ENCODE data around the gene CLDN3.

CLDN3 gene

DNA sequence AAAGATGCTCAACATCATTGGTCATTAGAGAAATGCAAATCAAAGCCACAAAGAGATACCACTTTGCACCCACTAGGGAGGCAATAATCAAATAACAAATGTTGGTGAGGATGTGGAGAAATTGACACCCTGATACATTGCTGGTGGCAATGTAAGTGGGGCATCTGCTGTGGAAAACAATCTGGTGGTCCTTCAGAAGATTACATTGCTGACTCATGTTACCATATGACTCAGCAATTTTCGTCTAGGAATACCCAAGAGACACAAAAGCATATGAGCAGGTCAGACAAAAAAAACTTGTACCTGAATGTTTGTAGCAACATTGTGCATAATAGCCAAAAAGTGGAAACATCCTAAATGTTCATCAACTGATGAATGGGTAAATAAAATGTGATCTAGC lies 4.9 kb upstream of the CLDN3 start:
- in situ Hi-C loops (cut with HindIII; ENCODE audit: low pct_ligation_motif_present, low pct_unique_long_range_greater_than_20kb, low sequenced_read_pairs): no loop called here
- DNase-seq: no peak

DNA sequence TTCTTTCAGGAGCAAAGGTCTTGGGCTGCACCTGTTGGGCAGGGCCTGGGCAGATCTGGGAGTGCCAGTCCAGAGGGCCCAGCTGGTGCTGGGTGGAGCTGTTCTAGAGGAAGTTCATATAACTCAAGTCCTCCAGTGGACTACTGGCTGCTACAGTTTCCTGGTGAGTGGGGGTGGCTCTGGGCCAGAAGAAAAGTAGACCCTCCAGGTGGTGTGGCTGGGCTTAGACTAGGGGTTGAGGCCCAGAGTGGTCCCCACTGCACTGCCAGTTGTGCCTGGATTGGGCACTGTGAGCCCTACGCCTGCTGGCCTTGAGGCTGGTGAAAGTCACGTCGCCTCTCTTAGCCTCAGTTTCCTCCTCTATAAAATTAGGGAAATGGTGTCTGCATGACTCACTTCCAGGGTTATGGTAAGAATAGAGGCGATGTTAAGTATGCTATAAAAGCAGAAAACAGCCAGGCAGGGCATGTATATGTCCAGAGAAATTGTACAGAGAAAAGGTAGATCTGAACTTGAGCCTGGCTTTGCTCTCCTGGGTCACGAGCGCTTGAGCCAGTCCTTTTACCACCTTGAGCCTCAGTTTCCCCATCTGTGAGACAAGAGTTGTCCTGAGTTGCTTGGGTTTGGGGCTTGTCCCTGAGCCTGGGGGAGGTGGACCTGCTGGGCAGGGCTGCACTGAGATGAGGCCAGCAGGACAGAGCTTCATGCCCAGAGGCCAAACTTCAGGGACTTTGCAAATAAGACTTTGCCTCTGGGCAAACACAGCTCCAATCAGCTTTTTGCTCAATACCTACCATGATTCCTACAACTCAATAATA lies 3.8 kb upstream of the CLDN3 start:
- no peak for DNase-seq
- in situ Hi-C loops (cut with HindIII; ENCODE audit: low pct_ligation_motif_present, low pct_unique_long_range_greater_than_20kb, low sequenced_read_pairs): no loop called here

DNA sequence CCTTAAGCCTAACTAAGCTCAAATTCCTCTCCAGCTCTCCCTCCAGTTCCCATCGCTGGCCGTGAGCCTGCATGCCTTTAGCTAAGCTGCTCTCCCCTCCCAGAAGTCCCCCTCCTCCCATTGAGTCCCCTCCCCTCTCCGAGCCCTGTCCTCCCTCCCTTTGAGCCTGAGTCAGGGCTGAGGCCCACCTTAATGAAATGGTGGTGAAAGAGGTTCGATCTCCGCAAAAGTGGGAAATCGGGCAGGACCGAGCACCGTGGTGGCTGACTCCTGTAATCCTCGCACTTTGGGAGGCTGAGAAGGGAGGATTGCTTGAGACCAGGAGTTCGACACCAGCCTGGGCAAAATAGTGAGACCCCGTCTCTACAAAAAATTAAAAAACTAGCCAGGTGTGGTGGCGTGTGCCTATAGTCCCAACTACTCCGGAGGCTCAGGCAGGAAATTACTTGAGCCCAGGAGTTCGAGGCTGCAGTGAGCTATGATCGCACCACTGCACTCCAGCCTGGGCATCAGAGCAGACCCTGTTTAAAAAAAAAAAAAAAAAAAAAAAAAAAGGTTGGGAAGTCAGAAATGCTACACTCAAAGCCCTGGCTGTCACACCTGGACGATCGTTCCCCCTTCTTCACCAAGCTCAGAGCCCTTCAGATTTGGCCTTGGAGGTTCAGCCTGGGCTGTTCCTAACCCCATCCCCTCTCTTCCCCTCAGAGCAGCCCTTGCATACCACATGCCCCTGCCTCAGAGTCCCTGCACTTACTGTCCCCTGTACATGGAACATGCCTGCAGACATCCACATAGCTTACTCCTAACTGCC lies 995 bp upstream of the CLDN3 start:
- in situ Hi-C loops (cut with HindIII; ENCODE audit: low pct_ligation_motif_present, low pct_unique_long_range_greater_than_20kb, low sequenced_read_pairs): no loop called here

DNA sequence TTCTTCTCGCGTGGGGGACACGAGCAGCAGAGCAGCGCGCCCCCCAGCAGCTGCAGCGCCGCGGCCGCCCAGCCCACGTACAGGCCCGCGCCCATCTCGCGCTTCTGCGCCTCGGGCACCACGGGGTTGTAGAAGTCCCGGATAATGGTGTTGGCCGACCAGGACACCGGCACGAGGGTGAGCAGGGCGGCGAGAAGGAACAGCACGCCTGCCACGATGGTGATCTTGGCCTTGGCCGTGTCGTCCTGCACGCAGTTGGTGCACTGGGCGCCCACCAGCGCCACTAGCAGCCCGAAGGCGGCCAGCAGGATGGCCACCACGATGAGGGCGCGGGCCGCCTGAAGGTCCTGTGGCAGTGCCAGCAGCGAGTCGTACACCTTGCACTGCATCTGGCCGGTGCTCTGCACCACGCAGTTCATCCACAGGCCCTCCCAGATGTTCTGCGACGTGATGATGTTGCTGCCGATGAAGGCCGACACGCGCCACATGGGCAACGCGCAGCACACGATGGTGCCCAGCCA lies 529 bp downstream of the CLDN3 start:
- no peak for DNase-seq

More for the DNA sequence above, 995 bp upstream of the CLDN3 start:
- no peak for DNase-seq

DNA sequence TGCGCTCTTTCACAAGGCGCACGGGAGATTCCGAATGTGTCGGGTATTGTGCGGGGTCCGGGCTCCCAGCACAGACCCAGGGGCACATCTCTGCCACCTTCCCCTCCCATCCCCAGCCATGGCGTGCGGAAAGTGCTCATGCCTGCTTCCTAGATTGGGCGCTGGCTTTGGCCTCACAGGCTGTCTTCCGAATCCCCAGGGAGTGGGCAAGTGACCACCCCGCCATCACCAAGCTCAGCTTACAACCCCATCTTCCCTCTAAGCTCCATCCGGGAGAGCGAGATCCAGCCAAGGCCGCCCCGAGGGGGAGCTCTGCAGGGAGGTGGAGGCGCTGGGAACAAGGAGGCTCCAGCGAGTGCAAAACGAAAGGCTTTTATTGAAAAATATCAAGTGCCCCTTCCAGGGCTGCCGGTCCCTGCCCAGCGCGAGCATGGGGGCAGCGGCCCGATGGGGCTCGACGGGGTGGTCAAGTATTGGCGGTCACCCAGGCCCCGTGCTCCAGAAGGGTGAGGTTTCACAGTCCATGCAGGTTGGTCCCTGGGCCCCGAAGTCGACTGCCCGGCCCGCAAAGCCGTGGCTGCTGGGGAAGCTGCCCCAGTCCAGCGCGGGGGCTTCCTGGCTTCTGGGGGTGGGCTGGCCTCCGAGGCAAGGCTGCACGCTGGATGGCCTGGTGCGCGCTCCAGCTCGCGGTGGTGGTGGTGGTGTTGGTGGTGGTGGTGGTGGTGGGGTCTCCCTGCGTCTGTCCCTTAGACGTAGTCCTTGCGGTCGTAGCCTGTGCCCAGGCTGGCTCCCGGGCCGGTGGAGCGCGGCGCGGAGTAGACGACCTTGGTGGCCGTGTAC lies 1.2 kb downstream of the CLDN3 start:
- DNase-seq: no peak
- in situ Hi-C loops (cut with HindIII; ENCODE audit: low pct_ligation_motif_present, low pct_unique_long_range_greater_than_20kb, low sequenced_read_pairs): no loop called here

More for the DNA sequence above, 529 bp downstream of the CLDN3 start:
- in situ Hi-C loops (cut with HindIII; ENCODE audit: low pct_ligation_motif_present, low pct_unique_long_range_greater_than_20kb, low sequenced_read_pairs): no loop called here

DNA sequence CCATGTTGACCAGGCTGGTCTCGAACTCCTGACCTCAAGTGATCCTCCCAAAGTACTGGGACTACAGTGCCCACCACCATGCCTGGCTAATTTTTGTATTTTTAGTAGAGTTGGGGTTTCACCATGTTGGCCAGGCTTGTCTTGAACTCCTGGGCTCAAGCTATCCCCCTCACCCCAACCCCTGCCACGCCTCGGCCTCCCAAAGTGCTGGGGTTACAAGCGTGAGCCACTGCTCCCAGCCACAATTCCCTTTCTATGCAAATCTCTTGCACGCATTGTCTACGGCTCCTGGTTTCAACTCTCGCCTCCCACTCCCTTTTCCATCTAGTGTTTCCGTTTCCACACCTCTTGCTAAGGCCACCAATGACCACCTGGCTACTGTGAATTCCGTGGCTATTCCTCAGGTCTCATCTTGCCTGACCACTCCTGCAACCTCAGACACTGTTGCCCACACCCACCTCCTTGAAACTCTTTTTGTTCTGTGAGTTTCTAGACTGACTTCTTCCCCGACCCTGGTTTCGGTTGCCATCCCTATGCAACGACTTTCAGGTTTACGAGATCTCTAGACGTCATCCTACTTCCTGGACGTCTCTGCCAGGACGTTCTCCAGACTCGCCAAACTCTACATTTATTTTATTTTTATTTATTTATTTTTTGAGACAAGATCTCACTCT lies 3.4 kb downstream of the CLDN3 start:
- in situ Hi-C loops (cut with HindIII; ENCODE audit: low pct_ligation_motif_present, low pct_unique_long_range_greater_than_20kb, low sequenced_read_pairs): no loop called here
- no peak for DNase-seq

DNA sequence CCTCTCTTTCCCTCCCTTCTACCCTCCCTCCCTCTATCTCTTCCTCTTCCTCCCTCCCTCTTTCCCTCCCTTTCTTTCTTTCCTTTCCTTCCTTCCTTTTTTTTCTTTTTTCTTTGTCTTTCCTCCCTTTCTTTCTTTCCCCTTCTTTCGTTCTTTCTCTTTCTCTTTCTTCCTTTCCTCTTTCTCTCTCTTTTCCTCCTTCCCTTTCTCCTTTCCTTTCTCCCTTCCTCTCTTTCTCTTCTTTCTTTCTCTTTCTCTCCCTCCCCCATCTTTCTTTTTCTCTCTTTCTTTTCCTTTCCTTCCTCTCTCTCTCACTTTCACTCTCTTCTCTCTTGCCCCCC lies 7.4 kb downstream of the CLDN3 start:
- in situ Hi-C loops (cut with HindIII; ENCODE audit: low pct_ligation_motif_present, low pct_unique_long_range_greater_than_20kb, low sequenced_read_pairs): no loop called here
- no peak for DNase-seq

DNA sequence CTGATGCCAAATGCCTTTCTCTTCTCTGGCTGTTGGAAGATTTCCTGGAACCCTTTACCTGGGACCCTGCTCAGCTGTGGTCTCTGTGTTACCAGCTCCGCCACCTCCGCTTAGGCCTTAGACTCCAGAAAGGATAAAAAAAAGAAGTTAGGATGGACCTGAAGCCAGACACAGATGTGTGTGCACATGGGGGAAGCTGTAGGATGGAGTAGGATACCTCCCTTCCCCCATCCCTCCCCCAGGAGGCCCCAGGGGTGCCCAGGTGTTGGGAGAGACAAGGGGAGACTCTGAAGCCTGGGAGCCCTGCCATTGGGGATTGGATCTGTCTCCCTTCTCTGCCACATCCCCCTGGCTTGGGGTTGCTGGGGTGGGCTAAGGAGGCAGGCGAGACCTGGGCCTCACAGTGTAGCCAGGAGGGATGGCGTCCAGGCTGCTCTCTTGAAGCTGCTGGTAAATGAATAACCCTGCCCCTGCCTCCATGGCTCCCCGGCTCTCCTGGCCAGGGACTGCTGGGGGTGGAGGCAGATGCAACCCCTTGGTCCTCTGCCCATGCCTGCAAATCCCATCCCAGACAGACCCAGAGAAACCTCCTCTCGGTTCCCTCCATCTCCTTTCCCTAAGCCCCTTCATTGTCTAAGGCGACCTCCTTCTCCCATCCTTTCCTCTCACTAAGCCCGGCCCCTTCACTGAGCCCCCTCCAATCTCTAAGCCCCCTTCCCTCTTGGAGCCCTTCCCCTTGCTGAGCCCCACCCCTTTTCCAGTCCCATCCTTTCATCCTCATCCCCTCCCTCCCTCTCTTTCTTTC lies 8.0 kb downstream of the CLDN3 start:
- in situ Hi-C loops (cut with HindIII; ENCODE audit: low pct_ligation_motif_present, low pct_unique_long_range_greater_than_20kb, low sequenced_read_pairs): no loop called here

DNA sequence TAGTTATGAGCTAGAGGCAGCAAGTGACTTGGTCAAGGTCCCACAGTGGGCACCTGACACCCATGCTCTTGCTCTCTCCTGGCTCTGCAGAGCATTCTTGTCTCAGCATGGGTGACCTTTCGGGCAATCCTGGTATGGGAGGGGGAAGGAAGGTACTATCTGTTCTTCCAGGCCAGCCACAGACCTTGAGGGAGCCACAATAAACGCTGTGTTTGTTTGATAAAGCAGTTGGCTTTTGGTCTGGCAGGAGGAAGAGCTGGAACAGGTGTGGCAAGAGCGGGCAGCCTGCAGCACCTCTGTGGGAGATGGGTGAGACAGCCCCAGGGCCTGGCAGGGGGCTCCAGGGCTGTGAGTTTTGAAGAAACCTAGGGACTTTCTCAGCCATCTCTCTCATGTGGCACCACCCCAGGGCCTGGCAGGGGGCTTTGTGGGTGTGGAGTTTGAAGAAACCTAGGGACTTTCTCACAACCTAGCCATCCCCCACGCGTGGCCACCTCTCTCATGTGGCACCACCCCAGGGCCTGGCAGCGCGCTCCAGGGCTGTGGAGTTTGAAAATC lies 11.4 kb downstream of the CLDN3 start:
- in situ Hi-C loops (cut with HindIII; ENCODE audit: low pct_ligation_motif_present, low pct_unique_long_range_greater_than_20kb, low sequenced_read_pairs): no loop called here
- DNase-seq: no peak

More for the DNA sequence above, 8.0 kb downstream of the CLDN3 start:
- no peak for DNase-seq

DNA sequence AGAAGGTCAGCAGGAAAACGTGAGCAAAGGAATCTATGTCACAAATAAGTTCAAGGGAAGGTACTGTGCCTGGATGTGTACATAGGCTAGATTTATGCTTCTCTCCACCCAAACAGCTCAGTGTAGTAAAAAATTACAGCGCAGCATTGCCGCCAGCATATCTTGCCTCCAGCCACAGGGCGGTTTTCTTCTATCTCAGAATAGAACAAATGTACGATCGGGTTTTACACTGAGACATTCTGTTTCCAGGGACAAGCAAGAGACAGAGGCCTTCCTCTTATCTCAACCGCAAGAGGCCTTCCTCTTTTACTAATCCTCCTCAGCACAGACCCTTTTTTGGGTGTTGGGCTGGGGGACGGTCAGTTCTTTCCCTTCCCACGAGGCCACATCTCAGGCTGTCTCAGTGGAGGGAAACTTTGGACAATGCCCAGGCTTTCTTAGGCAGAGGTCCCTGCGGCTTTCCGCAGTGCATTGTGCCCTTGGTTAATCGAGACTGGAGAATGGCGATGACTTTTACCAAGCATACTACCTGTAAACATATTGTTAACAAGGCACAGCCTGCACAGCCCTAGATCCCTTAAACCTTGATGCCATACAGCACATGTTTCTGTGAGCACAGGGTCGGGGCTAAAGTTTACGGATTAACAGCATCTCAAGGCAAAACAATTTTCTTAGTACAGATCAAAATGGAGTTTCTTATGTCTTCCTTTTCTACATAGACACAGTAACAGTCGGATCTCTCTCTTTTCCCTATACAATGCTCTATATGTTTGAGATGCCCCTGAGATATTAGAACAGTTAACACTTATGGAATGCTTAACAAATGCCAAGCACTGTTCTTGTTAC lies 19.9 kb downstream of the CLDN3 start:
- in situ Hi-C loops (cut with HindIII; ENCODE audit: low pct_ligation_motif_present, low pct_unique_long_range_greater_than_20kb, low sequenced_read_pairs): no loop called here
- no peak for DNase-seq

DNA sequence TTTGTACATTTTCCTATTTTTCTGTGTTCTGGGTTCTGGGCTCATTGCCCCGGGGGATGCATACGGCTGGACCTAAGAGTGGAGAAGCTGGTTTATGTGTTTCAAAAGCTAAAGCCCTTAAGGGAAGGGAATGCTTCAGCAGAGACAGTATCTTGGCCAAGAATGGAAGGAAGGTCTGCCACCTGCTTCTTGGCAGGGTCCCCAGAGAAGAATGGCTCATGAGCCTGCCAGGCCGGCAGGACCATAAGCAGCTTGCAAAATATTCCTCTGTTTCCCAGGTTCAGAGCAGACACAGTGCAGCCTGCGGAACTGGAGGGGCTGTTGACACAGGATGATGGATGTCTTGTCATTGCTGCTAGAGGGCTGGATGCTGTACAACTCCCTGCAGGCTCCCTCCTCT lies 23.7 kb downstream of the CLDN3 start:
- no peak for DNase-seq
- in situ Hi-C loops (cut with HindIII; ENCODE audit: low pct_ligation_motif_present, low pct_unique_long_range_greater_than_20kb, low sequenced_read_pairs): no loop called here

DNA sequence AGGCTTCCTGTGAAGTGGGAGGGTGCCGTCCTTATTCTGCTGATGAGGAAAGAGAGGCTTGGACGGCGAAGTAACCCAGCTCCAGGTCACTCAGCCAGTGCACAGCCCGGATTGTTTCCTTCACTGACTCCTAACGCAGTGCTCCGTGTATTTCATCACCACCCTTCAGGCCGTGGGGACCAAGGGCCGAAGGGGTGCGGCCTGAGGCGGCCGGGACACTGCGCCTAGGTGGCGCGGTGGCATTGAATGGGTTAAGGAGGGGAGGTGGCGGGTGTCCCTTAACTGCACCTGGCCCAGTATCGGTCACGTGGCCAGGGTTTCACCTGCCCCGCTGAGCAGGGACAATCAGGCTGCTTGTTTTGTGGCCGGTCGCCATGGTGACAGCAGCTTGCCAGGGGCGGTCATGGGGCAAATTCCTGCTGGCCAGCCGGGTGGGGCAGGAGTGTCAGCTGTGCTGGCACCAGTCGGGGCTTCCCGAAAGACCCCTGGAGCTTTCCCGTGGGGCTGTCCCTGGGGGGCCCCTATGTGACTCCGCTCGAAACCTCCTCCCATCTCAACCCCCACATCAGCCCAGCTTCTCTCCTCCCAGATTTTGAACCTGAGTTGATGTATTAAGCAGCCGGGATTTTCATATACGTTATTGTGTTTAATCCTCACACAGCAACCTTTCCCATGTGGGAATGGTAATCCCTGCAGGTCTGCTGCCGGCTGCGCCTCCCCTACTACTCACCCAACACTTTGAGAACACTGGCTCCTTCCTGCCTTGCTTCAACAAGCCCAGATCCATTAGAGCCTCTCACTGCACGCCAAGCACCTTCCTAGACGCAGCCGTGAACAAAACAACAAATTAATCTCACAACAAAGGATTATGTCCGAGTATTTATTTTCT lies 27.1 kb downstream of the CLDN3 start:
- peak; percentile 77 for DNase-seq
- in situ Hi-C loops (cut with HindIII; ENCODE audit: low pct_ligation_motif_present, low pct_unique_long_range_greater_than_20kb, low sequenced_read_pairs): no loop called here

DNA sequence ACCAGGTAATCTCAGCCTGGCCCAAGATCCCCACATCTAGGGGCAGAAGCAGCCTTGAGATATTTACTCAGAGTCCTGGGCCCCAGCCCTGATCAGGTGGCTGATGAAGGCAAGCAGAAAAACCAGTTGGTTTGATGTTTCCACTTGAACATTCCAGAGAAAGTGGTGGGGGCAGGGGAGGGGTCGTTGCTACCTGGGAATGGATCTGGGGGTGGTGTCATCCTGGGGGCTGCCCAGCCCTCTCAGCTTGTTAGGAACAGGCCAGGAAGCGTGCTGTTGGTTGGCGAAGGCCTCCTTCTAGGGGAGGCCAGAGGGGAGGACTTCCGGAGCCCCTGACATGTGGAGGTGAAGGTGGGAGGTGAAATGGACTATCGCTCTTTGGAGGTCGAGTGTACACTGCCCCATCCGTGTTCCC lies 27.7 kb downstream of the CLDN3 start:
- no peak for DNase-seq
- in situ Hi-C loops (cut with HindIII; ENCODE audit: low pct_ligation_motif_present, low pct_unique_long_range_greater_than_20kb, low sequenced_read_pairs): no loop called here

DNA sequence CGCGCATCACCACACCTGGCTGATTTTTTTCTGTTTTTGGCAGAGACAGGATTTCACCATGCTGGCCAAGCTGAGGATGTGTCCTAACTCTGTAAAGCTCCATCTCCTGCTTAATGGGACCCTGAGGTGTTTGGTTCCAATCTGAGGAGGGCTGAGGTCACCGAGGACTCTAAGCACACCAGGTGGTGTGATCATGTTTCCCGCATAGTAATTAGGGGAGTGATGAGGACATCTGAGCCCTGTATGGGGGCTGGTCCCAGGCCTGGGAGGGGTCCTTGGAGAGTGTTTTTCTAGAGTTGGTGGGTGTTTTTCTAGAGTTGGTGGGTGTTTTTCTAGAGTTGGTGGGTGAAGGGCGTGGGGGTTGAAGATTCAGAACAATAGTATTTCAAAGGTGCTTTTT lies 28.5 kb downstream of the CLDN3 start:
- in situ Hi-C loops (cut with HindIII; ENCODE audit: low pct_ligation_motif_present, low pct_unique_long_range_greater_than_20kb, low sequenced_read_pairs): no loop called here
- DNase-seq: no peak

DNA sequence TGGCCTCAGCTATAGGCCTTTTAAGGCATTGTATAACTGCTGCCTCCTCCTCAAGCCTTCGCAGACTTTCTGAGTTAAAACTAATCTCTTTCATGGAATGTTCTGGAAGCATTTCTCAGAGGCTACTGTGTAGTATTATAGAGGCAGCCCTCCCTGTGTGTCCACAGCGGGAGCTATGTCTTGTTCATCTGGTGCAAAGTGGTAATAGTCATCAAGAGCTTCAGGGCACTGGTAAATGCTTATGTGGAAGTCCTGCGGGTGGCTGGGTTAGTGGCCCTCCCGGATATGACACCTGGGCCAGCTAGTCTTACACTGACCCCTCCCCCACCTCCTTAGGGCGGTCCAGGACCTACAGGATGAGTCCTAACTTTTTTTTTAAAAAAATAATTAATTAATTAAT lies 29.3 kb downstream of the CLDN3 start:
- in situ Hi-C loops (cut with HindIII; ENCODE audit: low pct_ligation_motif_present, low pct_unique_long_range_greater_than_20kb, low sequenced_read_pairs): no loop called here
- DNase-seq: no peak

DNA sequence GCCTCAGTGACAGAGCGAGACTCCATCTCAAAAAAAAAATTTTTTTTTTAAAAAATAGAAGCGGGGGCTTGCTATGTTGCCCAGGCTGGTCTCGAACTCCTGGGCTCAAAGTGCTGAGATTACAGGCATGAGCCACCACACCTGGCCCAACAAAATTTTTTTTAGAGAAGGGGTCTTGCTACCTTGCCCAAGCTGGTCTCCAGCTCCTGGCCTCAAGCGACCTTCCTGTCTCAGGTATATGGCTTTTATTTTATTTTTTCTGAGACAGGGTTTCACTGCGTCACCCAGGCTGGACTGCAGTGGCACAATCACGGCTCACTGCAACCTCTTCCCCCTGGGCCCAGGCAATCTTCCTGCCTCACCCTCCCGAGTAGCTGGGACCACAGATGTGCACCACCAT lies 29.9 kb downstream of the CLDN3 start:
- DNase-seq: no peak
- in situ Hi-C loops (cut with HindIII; ENCODE audit: low pct_ligation_motif_present, low pct_unique_long_range_greater_than_20kb, low sequenced_read_pairs): no loop called here
